ENCODE results near the gene MAST4. TPM values are rescaled to one million over a fixed set of nuclear protein-coding genes. Genes with fewer than 3 reads are reported as not detected.

The MAST4 gene
- polyA plus RNA-seq, 10 donors = 10.5 to 15.3 (median 13.0) TPM

DNA sequence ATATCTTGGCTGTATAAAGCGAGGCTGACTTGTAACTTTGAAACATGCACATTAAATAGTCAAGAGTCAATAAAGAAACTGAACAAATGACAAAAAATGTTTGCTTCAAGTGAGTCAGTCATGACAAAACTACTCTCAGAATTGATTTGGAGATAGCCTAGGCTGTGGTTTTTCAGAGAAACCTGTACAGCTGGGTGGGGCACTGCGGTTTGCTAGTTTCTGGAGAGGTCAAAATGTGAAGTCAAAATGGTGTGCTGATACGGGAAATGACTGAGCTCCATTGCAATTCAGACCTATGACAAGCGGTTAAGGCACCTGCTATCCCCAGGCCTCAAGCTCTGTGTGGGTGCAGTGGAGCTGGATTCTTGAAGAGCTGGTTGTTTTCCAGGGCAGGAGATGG lies 610.7 kb downstream of the MAST4 start:
- no peak for DNase-seq

DNA sequence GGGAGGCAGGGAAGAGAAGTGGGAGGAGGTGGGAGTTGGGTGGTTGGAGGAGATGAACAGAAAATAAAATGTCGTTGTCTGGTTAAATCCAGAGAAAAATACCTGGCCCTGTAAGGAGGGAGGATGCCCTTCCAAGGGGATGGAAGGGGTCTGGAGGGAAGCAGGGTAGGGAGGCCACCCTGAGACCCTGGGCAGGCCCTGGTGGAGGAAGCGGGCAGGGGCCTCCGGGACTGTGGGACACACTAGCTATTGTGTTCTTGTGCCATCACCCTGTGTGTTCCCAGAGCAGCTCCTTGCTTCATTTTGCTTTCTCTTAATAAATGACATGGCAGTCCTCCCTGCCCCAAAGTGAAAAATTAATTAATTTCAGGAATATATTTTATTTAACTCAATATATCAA lies 612.2 kb downstream of the MAST4 start:
- DNase-seq = no peak

DNA sequence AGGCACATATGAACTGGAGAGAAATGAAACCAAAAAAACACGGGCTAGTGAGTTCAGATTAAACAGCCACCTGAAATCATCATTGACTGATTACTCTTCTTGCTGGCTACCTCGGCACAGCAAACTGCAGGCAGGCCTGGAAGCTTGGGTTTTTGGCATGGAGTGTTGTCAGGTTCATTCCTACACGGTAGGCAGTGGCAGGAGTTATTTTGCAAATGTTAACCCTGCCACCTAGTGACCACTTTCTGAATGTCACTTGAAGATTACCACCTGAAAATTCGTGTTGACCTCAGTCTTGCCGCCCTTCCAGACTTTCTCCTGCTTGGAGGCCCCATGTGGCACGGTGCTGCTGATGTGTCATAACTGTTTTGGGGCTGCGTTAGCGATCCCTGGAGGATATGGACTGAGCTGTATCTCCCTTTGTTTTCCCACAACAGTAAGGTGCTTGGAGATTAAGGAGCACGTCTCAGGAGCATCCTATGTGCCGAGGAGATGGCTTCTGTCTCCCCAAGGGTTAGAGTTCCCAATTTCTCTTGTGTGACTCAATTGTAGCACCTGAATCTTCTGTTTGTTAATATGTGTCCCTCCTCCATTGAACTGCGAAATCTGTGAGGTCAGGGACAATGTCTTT lies 613.1 kb downstream of the MAST4 start:
- DNase-seq = peak; percentile 66 to 86 (median 75)

GRCh38 chr5:67211926-67212325 lies 615.7 kb downstream of the MAST4 start:
- DNase-seq = no peak

DNA sequence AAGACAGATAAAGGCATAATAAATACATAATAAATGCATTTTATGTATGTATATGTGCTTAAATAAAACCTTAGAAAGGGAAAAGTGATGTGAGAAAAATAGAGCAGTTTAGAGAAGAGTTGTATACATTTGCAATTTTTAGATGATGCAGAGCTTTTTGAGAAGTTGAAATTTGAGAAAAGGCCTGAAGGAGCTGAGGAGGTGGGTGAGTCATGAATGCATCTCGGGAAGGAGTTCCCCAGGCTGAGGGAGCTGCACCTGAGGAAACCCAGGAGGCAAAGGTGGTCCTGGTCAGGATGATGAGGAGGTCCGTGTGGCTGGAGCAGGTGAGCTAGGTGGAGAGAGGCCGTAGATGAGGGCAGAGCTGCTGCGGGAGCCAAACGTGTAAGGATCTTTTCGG lies 617.8 kb downstream of the MAST4 start:
- DNase-seq = no peak

- peak in 1 of 3 donors; percentile 38 for DNase-seq
Observed at GRCh38 chr5:67214707-67215447, 618.7 kb downstream of the MAST4 start.

DNA sequence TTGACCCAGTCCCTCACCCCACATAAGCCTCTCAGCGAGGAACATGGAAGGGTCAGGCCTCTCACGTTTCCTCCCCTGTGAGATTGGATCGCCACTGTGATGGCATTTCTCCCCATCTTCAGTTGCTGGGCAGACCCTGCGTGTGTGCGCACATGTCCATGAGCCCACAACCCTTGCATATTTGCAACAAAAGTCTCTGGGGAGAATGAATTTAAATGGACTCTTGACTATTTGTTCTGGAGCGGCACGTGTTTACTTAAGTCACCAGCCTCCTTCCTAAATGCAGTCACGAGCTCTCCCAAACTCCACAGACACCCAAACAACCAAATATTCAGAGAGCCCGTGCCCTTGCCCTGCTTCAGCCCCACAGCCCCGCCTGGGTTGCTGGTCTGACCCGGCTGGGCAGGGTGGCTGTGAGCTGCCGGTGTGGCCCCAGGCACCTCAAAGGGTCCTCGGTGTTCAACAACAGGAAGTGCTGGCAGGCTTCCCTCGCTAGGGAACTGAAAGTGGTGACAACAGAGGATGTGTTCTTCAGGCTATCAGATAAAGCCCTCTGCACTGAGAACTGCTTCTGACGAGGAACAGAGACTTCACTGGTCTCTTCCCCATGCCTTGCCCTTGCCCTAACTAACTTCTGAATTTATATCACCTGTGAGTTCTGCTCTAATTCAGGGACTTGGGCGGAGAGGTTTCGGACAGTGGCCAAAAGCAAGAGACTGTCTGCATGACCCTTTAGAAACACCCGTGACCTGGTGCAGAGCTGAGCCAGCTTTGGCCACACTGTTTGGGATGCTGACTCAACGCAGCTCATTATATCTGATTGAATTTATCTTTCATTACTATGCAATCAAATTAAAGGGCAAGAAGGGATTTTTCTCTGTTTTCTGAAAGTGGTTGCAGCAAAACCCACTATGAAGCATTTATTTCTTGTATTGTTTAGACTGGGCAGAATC lies 619.6 kb downstream of the MAST4 start:
- peak in 1 of 3 donors; percentile 73 for DNase-seq

DNA sequence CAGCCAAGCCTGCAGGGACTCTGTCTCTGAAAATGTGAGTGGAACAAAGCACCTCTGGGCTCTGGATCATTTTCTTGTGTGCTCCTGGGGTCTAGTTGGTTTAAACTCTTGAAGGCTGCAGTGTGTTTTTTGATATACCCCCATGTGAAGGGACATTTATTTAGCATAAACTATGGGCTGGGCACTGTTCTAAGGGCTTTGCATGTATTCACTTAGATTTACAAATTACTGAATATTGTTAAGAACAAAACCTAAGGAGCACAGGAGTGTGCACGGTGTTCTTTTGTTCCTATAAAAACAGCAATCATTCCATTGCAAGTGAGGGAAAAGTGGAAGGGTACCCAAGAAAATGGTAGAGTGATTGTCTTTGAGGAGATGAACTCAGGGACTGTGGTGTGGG lies 620.4 kb downstream of the MAST4 start:
- no peak for DNase-seq

Measured in muscle of back (tissue), 11 donors.